Stimulated activated CD8-positive, alpha-beta memory T cell treated with anti-CD3 and anti-CD28 coated beads, Interleukin-12 subunit alpha, Interleukin-12 subunit beta, amount 100 ng/mL, for 4 hours (primary cell): ENCODE data around the gene PRKG1.
"Not testable (repeated sequence)": the region's sequence is repeated elsewhere in the genome, so short reads cannot be mapped to it uniquely, and the experiment has no call there.

Experiments
- DNase-seq: peaks from one replicate; pipeline ENCODE4 v3.0.0-alpha.2; 2020; ENCODE audit warnings: low read depth

The PRKG1 gene

GRCh38 chr10:51170518-51171245 lies 96.4 kb downstream of the PRKG1 start:
- no peak for DNase-seq

GRCh38 chr10:51171946-51172345 lies 97.7 kb downstream of the PRKG1 start:
- DNase-seq, result no peak

- DNase-seq, result no peak
These were observed 102.8 kb downstream of the PRKG1 start for GRCh38 chr10:51176976-51177695.

GRCh38 chr10:51178634-51179033 lies 104.3 kb downstream of the PRKG1 start:
- DNase-seq, result no peak

DNA sequence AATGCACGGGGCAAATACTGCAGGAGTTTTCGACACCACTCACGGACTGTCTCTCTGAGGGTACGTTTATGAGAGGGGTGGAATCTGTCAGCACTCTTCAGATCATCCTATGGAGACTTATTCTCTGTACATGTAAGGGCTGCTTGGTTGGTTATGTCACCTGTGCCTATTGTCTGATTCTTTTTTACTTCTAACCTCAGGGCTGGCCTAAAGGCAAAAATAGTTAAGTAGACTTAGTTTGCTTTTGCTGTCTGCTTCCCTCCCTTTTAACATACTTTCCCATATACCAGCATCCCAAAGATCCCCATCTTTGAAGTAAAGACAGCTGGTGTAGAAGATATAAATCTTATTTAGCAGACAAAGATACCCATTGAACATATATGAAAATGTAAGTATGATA lies 105.9 kb downstream of the PRKG1 start:
- no peak for DNase-seq

DNA sequence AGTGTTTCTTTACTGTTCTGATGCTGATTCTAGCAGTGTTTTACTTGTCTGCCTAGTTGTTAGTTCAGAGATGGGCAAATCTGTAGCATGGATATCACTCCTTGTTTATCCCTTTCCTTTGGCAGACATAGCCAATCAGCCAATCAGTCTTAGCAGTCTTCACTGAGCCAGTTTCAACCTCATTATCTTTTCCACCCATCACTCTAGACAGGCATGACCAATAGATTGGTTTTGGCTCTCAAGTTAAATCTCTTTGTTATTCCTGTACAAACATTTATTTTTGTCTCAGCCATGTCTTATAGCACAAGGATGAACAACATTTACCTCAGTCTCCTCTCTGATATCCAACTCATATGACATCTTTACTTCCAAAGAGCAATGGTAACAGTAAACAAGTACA lies 109.5 kb downstream of the PRKG1 start:
- DNase-seq, result no peak

DNA sequence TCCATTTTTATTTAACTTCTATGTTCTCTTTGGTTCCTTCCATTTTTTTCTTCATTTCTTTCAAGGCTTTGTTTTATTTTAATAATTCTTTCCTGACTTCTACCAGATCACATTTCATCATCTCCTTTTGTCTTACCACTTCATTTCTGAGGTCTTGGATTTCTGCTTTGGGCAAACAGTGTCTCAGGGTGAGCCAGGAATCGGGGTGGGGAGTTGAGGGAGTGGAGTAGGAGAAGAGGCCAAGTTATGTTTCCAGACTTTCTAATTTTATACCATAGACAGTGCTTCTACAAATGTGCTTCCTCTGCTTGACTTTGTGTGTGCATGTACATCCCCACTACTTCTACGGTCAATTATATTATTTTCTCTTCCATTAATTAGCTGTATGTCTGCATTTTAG lies 112.1 kb downstream of the PRKG1 start:
- no peak for DNase-seq

- no peak for DNase-seq
These were observed 113.7 kb downstream of the PRKG1 start for GRCh38 chr10:51188008-51188407.

DNA sequence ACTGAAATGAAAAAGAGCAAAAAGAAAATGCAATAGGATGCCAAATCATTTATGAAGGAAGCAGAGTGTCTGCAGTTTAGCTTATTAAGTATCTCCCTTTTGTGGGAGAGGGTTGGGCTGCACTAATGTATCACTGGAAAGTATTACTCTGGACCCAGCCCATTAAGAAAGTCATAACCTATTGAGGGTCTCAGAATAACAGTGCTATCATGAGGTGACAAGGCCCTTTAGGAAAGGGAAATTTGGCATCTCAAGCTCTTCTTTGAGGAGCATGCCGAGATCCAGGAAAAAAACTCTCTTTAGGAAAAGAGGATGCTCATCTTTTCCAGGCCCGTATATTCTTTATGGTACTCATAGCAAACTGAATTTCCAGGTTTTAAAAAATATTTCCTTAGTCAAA lies 114.6 kb downstream of the PRKG1 start:
- DNase-seq, result no peak

DNA sequence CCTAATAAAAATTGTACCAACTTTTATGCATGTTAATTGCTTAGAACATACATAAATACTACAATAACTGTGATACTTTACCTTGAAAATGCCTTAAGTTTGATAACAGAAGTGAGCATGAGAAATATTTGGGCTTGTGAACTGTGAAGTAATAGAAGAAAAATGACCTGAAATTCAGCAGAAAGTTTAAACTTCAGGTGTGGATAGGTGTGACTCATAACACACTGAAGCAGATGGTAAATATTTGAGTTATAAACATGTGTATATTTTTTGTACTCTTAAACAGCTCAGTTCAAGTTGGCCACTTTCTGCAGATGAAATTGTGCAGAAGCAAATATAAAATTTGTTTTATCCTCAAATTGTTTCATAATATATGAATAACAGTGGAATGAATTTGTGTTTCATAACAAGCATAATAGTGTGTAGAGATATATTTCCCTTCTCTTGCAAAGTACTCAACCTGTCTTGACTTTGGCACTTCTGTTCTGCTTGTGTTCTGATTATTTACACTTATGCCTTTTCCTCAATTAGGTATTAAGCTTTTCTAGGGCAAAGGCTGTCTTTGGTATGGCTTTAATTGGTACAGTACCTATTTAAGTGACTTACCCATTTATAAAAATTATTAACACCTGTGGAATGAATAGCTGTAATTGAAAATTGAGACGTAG lies 122.4 kb downstream of the PRKG1 start:
- no peak for DNase-seq

DNA sequence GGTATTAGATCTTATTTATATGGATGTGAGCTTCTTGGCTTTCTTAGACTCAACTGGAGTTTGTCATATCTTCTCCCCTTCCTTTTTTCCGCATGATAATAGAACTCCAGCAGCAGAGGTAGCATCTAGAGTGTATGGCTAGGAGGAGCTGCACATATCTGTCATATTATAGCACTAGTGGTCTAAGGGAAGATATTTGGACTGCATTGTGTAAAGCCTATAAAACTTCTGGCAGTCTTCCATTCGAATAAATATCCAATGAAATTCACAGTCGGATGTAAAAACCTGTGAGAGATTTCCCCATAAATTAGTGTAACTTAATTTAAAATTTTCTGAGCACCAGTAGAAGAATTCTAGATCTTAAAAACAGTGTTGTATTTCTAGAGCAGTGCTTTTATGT lies 123.9 kb downstream of the PRKG1 start:
- DNase-seq, result no peak

- no peak for DNase-seq
These were observed 127.7 kb downstream of the PRKG1 start for GRCh38 chr10:51201947-51202346.

GRCh38 chr10:51203359-51203758 lies 129.1 kb downstream of the PRKG1 start:
- no peak for DNase-seq

- DNase-seq, result no peak
These were observed 129.8 kb downstream of the PRKG1 start for GRCh38 chr10:51204066-51204465.

DNA sequence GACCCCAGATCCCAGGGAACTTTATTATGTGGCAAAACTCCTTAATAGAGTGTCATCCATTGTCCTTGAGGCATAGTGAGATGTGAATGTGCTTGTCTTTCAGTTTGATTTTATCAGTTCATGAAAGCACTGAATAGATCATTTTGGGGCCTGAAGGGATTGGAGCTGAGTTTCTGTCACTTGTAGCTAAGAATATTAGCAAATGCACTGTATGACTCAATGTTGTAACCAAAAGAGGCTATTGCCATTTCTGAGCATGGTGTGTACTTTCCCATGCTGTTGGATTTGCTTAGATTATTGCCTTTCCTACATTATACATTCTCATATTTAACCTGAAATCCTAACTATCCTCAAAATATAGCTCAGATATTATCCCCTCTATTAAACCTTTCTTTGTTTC lies 130.4 kb downstream of the PRKG1 start:
- DNase-seq, result no peak

DNA sequence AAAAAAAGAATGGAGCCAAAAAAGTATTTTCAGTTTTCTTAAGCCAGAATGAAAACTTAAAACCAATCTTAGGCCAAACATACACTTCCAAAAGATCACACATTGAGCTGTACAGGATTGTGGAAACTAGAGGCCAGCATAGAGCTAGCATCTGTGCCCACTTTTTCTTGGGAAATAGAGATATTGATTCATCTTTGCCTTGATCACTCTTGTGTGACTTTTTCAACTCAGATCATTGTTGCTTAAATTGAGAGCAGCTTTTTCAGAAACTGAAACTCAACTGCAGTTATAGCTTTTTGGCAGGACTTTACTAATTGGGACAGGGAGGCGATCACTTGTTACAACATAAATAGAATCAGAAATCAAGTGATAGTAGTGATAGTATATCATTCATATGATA lies 132.2 kb downstream of the PRKG1 start:
- DNase-seq, result no peak

GRCh38 chr10:51212937-51213336 lies 138.7 kb downstream of the PRKG1 start:
- DNase-seq, result not testable (repeated sequence)

DNA sequence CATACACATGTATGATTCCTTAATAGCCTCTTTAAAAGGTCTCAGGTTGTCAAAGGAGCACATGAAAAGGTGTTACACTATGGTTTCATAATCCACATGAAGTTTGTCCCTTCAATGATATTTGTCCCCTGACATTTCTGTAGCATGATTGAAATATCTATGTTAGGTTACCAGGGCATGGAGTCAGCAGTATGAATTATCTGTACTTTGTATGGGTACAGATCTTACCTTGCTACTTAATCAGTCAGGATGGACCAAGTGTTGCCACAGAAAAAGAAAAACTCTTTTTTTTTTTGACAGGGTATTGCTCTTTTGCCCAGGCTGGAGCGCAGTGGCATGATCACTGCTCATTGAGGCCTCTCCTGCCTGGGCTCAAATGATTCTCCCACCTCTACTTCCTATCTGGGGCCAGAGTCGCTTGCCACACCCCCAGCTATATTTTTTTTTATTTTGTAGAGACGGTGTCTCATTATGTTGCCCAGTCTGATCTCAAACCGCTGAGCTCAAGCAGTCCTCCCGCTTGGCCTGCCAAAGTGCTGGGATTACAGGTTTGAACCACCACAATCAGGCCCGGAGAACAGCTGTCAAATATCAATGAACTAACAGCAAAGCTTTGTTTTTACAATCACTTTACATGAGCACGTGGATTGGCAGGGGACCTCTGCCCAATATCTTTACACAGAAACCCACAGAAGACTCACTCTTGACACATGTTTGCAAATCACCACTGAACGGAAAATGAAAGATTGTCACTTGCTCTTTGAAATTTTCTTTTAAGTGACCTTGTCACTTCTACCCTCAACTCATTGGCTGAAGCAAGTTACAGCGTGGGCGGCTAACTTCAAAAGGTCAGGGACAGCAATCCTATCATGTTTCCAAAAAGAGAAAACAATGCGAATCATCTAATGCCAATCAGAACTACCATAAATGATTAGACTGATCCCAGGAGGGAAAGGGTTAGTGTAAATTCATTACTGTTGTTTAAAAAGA lies 140.2 kb downstream of the PRKG1 start:
- DNase-seq, result no peak

GRCh38 chr10:51215951-51216834 lies 141.9 kb downstream of the PRKG1 start:
- DNase-seq, result no peak

DNA sequence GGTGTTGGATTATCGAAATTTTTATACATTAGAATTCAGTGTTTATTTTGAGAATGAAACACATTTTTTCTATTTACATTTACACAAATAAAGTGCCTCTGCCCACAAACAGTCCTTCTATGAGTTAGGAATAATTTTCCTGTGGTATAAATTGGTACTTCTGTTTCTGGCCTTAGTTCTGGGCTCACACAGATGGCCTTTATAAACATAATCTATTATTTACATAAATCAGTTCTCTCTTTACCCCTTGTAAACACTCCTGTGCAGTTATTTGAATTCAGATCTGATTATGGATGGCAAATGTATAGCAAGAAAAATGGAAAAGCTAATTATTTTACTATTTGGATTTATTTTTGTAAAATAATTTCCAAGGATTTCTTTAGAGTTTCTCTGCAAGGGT lies 143.2 kb downstream of the PRKG1 start:
- DNase-seq, result no peak

DNA sequence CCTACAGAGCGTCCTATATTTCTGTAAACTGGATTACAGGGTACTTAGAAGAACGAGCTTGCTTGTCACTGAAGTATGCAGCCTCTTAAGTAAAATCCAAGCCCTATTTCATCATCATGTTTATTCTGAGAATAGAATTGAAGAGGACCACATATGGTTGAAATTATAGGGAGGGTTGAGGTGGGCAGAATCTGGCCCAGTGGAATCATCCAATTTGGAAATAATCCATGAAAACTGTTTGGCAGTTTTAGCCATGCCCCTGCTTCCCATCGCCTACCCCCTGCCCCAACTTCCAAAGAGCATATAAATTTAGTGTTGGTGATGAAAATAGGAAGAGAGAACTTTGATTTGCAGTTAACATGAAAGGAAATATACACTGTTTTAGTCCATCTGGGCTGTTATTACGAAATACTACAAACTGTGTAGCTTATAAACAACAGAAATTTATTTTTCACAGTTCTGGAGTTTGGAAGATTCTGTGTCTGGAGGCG lies 150.4 kb downstream of the PRKG1 start:
- no peak for DNase-seq
